CD1c-positive myeloid dendritic cell (primary cell): ENCODE data around the gene HABP4.
"Not testable (repeated sequence)": the region's sequence is repeated elsewhere in the genome, so short reads cannot be mapped to it uniquely, and the experiment has no call there.

ENCODE experiments used
- DNase-seq: peaks from one replicate; pipeline ENCODE4 v3.0.0-alpha.2; 2016; ENCODE audit errors: extremely low spot score

Gene HABP4

GRCh38 chr9:96497117-96497399, 47.1 kb downstream of the HABP4 start:
- DNase-seq: no peak

- no peak for DNase-seq
These were observed 48.8 kb downstream of the HABP4 start for GRCh38 chr9:96498796-96499195.

DNA sequence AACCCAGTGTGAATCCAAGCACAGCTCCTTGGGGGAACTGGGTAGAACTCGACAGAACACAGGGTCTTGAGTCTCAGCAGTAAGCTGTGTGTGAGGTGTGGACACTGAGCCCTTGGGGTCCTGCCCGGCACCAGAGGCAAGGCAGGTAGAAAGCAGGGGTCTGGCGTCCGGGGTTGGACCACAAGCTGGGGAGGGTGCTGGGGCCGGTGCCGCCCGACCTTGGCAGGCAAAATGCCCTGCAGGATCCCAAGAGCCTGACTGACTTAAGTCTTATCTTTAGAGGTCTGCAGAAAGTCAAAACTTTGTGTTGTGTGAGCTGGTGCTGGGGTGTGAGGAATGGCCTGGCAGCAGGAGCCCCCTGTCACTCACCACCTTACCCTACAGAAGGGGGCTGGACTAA, 49.3 kb downstream of the HABP4 start:
- no peak for DNase-seq

- DNase-seq: no peak
These were observed 51.0 kb downstream of the HABP4 start for GRCh38 chr9:96500696-96501632.

DNA sequence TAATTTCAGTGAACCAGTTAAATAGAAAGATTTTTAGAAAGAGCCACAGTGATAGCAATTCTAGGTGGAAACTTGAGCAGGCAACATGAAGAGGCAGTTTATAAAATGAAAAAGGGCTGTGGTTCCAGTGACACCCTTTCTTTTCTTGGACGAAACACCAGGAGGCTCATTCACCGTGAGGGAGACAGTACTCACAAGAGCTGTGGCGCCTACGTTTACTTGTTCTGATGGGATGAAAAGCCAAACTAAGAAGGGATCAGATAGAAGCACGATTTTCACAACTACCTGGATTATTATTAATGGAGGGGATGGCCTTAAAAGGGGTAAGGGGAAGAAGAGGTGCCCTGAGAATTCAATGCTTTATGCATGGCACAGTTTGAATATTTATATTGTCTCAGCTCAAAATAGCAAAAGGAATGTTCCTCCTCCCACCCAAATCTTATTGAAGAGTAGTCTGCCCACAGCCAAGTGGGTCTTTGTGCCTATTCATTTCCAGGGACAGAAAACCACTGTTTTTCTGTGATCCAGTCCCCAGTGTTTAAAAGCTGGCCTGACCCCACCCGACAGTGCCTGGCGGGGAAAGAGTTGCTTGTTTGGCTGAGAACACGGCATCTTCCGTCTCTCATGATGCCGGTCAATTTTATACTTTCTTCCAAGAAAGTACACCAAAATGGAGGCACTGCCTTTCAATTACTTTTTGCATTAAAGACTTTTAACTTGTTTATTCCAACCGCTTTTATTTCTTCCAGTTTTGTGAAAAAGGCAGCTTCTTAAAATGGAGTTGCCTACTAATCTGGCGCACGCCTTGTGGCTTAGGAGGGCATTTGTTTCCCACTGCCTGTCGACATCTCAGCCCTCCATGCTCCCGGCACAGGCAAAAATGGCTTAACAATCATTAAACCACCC, 51.9 kb downstream of the HABP4 start:
- DNase-seq: no peak

DNA sequence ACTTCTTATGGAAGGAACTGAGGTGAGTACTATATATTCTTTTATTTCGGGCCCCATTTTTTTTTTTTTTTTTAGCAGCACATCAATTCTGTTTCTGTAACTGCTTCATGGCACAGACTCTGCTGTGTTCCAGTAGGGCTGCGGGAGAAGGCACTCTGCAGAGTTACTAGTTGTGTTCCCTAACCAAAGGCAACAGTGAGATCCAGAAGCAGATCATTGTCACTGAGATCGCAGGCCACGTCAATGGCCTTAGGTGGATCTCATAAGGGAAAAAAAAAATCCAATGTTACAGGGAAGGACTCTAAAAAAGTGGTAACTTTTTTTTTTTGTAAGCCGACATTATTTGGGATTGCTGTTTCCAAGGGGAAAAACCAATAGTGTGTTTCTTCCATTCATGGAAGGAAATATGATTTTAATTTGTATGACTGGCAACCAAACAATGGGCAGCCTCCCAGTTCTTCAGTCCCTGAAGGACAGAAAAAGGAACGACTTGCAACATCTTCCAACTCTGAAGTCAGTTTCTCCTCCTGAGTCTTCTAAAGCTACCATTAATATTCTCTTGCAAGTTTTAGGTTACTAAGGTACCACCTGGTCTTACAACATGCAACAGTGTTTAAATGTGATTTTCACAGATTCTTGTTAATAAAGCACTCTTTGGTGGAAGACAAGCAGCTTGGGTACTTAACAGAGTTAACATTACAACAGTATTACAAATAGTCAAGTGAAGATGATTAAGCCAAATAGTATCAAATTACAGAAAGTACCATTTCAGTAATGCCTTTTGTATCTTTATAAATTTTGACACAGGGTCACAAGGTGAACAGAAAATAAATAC, 52.8 kb downstream of the HABP4 start:
- DNase-seq: no peak

- not testable (repeated sequence) for DNase-seq
These were observed 53.4 kb downstream of the HABP4 start for GRCh38 chr9:96503374-96503748.

GRCh38 chr9:96503918-96504317, 53.9 kb downstream of the HABP4 start:
- DNase-seq: no peak

DNA sequence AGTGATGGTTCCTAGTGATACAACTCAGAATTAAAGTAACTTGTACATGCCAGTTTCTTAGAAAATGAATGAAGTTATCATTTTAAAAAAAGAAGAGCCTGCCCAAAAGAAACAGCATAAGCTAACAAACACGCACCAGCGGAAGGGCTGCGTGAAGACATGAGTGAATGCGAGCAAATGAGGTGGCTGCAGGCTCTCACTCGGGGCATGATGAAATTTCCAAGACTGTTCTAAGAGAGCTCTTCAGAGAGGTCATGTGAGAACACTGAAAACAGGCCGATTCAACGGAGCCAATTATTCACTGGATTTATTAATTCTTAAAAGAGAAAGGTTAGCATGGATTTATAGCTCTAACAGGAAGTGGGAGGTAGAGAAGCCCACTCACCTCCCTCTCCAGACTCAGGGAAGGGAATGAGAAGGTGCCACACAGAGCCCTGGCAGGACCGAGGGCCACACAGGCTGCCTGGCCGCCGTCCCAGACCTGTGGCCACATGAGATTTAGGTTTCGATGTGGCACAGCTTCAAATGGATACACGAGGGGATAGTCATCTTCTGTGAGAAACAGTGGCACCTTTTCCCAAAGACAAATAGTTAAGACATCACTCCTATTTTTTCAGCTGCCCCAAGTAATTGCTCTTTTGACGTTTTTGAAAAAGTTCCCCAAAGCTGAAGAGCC, 55.5 kb downstream of the HABP4 start:
- no peak for DNase-seq

DNA sequence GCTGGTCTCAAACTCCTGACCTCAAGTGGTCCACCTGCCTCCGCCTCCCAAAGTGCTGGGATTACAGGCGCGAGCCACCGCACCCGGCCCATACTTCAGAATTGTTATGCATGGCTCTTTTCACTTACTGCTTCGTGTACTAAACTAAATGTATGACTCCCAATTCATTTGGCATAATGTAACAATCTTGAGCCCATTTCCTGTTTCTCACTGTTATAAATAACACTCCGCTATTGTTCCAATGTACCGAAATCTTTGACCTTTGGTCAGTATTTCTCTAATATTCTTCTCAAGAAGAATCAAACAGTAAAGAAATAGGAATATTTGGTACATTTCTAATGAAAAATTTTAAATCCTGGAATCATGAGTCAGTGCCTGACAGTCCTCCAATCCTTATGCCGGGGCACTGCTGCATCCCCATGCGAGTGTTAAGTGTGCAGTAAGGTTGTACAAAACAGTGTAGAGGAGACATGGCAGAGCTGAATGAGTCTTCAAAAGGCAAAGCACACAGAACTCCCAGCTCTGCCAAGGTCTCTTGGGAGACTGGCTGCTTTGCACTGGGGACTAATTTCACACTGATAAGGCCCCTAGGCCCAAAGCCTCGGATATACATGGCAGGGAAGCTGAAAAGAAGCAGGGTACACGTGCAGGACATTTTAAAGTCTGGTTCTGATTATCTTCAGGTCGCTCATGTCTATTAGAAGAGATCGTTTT, 58.4 kb downstream of the HABP4 start:
- DNase-seq: no peak

DNA sequence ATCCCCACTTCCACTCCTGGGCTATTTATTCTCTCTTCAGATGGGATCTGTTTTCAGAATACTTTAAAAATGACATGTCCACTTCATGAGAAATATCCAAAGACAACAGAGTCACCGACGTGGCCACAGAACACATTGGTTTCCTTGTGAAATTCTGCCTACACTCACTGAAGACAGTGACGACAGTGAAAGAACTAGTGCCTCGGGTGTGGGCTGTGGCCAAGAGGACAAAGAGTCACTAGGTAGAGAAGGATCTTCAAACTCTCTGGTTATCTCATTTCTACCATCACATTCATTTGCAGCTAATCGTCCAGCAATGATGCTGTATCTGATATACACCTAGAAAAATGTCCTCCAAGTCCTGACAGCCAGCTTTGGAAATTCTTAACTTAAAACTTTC, 59.1 kb downstream of the HABP4 start:
- DNase-seq: no peak

GRCh38 chr9:96509848-96510247, 59.9 kb downstream of the HABP4 start:
- no peak for DNase-seq

DNA sequence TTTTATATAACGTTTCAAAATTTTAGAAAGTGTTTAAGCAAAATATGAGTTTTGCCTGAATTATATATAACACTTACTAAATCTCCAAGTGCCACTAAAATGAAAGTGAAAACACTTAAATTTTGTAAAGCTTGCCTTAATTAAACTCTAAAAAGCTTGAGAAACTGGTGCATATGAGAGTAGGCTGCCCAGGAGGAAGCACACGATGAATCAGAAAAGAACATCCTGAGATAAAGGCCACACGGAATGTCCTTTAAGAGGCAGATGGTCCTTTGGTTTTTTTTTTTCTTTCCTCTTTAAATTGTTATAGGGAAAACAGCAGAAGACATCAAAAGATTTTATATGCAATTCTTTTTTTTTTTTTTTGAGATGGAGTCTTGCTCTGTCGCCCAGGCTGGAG, 60.3 kb downstream of the HABP4 start:
- no peak for DNase-seq

- no peak for DNase-seq
These were observed 62.3 kb downstream of the HABP4 start for GRCh38 chr9:96512240-96512639.

GRCh38 chr9:96513622-96514021, 63.7 kb downstream of the HABP4 start:
- DNase-seq: no peak

DNA sequence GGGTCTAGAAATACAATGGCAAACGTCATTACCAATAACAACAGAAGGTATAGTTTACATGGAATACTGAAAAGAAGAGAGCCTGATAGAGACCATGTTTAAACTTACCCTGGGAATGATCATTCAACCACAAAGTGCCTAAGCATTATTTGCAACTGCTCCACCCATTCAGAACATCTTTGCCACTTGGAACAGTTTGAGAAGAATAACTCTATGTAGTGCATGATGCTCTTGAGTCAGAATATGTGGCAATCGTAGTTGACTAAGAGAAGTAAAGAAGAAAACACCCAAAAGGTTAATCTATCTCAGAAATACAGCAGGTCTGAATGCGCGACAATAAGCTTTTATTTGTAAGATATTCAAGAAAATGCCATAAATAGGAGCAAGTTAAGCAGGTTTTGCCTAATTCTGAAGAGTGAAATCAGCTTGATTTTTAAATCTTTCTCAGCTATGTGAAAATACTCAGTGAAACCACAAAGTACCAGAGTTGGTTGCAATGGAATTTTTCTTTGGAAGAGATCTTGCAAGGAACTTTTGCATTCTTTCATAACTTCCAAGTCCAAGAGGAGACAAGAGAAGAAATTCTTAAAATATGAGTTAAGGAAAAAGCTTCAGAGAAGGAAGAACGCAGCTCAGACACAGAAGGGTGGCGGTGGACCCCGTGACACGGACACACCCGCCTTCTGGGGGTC, 64.3 kb downstream of the HABP4 start:
- DNase-seq: no peak

DNA sequence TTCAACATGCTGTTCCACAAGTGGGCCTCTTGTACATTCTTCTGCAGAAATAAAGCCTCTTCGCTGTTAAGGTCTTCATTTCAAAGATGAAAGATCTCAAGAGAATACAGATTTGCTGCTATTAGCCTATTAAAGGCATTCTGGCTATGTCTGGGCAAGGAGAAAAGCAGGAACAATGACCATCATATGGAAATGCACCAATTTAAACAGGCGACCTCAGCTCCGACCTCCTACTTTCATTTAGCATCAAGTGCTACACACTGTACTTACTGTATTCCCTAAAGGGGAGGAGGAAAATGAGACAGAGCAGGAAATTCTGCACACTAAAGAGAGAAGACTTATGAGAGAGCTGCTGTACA, 64.8 kb downstream of the HABP4 start:
- DNase-seq: no peak

DNA sequence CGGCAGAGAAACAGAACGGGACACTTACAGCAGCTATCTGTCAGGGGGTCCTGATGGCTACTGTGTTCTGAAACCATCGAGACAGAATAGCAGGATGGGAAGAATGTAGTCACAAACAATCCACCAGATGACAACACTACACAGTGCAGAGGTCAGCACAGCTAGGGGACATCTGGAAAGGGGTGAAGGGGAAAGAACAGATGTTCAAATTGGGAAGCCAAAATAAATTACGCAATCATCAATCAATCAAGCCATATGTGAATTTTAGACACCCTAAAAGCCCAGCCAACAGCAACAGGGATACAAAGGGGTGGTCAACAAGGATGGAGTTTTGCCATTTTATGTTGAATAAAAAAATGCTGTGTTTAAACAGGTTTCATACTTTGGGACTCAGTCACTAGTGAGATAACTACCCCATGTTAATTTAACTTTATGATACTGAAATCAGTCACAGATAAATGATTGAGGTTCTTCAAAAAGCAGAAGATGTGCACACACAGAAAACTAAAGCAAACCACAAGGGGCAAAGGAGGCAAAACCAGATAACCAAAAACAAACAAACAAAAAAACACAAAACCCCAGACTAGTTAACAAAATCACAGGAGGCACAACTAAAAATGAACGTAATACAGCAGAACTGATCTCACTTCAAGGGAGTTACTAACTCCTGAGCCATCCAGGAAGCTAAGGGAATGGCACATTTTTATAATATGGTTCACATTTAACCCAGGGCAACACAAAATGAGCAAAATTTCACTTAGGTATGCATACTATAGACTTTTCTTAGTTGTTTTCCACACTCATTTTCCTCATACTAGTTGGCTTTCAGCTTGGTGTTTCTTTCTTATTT, 65.9 kb downstream of the HABP4 start:
- DNase-seq: no peak

- no peak for DNase-seq
These were observed 69.1 kb downstream of the HABP4 start for GRCh38 chr9:96519095-96519494.
